Stimulated activated CD4-positive, alpha-beta T cell treated with anti-CD3 and anti-CD28 coated beads, Interleukin-12 subunit alpha, Interleukin-12 subunit beta, amount 100 ng/mL, for 4 hours (primary cell): ENCODE data around the gene CDH24.

ENCODE experiments used
- DNase-seq: peaks from one replicate; pipeline ENCODE4 v3.0.0-alpha.2; 2020

The CDH24 gene

GRCh38 chr14:23060536-23061260 is 3.4 kb upstream of the CDH24 start:
- DNase-seq: no peak

- no peak for DNase-seq
Measured at GRCh38 chr14:23058654-23059504, 1.6 kb upstream of the CDH24 start.

- peak; percentile 87 for DNase-seq
Measured at GRCh38 chr14:23057757-23058653, 685 bp upstream of the CDH24 start.

- DNase-seq: peak; percentile 63
Measured at GRCh38 chr14:23056145-23056955, 970 bp downstream of the CDH24 start.

- DNase-seq: no peak
Measured at GRCh38 chr14:23055621-23056144, 1.6 kb downstream of the CDH24 start.

GRCh38 chr14:23055147-23055550 is 2.2 kb downstream of the CDH24 start:
- no peak for DNase-seq

- DNase-seq: peak; percentile 21
Measured at GRCh38 chr14:23054000-23054811, 3.1 kb downstream of the CDH24 start.

GRCh38 chr14:23053426-23053825 is 3.9 kb downstream of the CDH24 start:
- DNase-seq: no peak

GRCh38 chr14:23052671-23053070 is 4.6 kb downstream of the CDH24 start:
- no peak for DNase-seq

- no peak for DNase-seq
Measured at GRCh38 chr14:23052182-23052623, 5.1 kb downstream of the CDH24 start.

- no peak for DNase-seq
Measured at GRCh38 chr14:23051141-23052057, 5.9 kb downstream of the CDH24 start.

GRCh38 chr14:23049011-23049410 is 8.3 kb downstream of the CDH24 start:
- no peak for DNase-seq

- no peak for DNase-seq
Measured at GRCh38 chr14:23047751-23048693, 9.3 kb downstream of the CDH24 start.

- no peak for DNase-seq
Measured at GRCh38 chr14:23047034-23047634, 10.2 kb downstream of the CDH24 start.

GRCh38 chr14:23045419-23046357 is 11.6 kb downstream of the CDH24 start:
- no peak for DNase-seq

- DNase-seq: no peak
Measured at GRCh38 chr14:23044840-23045239, 12.5 kb downstream of the CDH24 start.

GRCh38 chr14:23043754-23044153 is 13.6 kb downstream of the CDH24 start:
- DNase-seq: no peak
